Stimulated activated CD4-positive, alpha-beta T cell treated with anti-CD3 and anti-CD28 coated beads, Interleukin-1b, Interleukin-23, amount 100 ng/mL, for 24 hours (primary cell): ENCODE data around the gene FAIM.
"Not testable (repeated sequence)": the region's sequence is repeated elsewhere in the genome, so short reads cannot be mapped to it uniquely, and the experiment has no call there.

ENCODE experiments used
- DNase-seq, 4 experiments: peaks; one replicate each; pipeline ENCODE4 v3.0.0-alpha.2; 2020; ENCODE audit warnings: low read depth in 4 of 4, low spot score in 1 of 4

FAIM gene

GRCh38 chr3:138608322-138609135 lies at the start of gene FAIM:
Gene FAIM (plus strand): TSS chr3:138608771. CDS start chr3:138619727, 10,956 bp downstream.
- DNase-seq: peak; percentile 23 to 44 (median 38)

GRCh38 chr3:138559134-138559533 lies 49.4 kb upstream of the FAIM start:
- DNase-seq: no peak

- no peak for DNase-seq
These were observed 48.1 kb upstream of the FAIM start for GRCh38 chr3:138560501-138560900.

- DNase-seq: not testable (repeated sequence)
These were observed 45.7 kb upstream of the FAIM start for GRCh38 chr3:138562902-138563301.

GRCh38 chr3:138566293-138566692 lies 42.3 kb upstream of the FAIM start:
- DNase-seq: not testable (repeated sequence)

GRCh38 chr3:138567403-138567802 lies 41.2 kb upstream of the FAIM start:
- no peak for DNase-seq

GRCh38 chr3:138569090-138569489 lies 39.5 kb upstream of the FAIM start:
- DNase-seq: no peak

GRCh38 chr3:138569624-138570023 lies 38.9 kb upstream of the FAIM start:
- not testable (repeated sequence) for DNase-seq

GRCh38 chr3:138573138-138573537 lies 35.4 kb upstream of the FAIM start:
- no peak for DNase-seq

- no peak for DNase-seq
These were observed 30.4 kb upstream of the FAIM start for GRCh38 chr3:138578141-138578540.

GRCh38 chr3:138578961-138579574 lies 29.5 kb upstream of the FAIM start:
- no peak for DNase-seq

- DNase-seq: no peak
These were observed 21.2 kb upstream of the FAIM start for GRCh38 chr3:138587374-138587773.

GRCh38 chr3:138588445-138588844 lies 20.1 kb upstream of the FAIM start:
- DNase-seq: no peak

GRCh38 chr3:138591392-138591791 lies 17.2 kb upstream of the FAIM start:
- no peak for DNase-seq

- no peak for DNase-seq
These were observed 15.0 kb upstream of the FAIM start for GRCh38 chr3:138593488-138594149.

GRCh38 chr3:138594150-138594934 lies 14.2 kb upstream of the FAIM start, which contains the start of gene CEP70:
Gene CEP70 (minus strand): TSS chr3:138594260. CDS start chr3:138572927, 21,333 bp downstream.
- DNase-seq: peak; percentile 64 to 80 (median 76)

GRCh38 chr3:138594935-138595610 lies 13.5 kb upstream of the FAIM start:
- DNase-seq: no peak

GRCh38 chr3:138597186-138597976 lies 11.2 kb upstream of the FAIM start:
- DNase-seq: not testable (repeated sequence)

- no peak for DNase-seq
These were observed 10.0 kb upstream of the FAIM start for GRCh38 chr3:138598534-138598933.
